ENCODE results near the gene WDR89.

DNA sequence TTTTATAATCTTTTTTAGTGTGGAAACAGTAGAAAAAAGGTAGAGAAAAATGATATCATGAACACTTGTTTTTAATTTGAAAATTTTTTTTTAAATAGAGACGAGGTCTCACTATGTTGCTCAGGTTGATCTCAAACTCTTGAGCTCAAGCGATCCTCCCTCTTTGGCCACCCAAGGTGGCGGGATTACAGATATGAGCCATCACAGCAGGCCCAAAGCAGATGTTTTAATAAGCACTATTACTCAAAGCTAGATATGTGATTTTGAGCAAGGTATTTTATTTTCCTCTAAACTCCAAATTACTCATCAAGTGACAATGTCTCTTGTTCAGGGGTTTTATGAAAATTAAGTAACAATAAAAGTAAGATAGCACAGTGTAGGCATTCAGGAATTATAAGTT is 10.7 kb upstream of the WDR89 start:
- TF ChIP-seq, protein P1, sequence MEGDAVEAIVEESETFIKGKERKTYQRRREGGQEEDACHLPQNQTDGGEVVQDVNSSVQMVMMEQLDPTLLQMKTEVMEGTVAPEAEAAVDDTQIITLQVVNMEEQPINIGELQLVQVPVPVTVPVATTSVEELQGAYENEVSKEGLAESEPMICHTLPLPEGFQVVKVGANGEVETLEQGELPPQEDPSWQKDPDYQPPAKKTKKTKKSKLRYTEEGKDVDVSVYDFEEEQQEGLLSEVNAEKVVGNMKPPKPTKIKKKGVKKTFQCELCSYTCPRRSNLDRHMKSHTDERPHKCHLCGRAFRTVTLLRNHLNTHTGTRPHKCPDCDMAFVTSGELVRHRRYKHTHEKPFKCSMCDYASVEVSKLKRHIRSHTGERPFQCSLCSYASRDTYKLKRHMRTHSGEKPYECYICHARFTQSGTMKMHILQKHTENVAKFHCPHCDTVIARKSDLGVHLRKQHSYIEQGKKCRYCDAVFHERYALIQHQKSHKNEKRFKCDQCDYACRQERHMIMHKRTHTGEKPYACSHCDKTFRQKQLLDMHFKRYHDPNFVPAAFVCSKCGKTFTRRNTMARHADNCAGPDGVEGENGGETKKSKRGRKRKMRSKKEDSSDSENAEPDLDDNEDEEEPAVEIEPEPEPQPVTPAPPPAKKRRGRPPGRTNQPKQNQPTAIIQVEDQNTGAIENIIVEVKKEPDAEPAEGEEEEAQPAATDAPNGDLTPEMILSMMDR (conservative IDR thresholded peaks at IDR 0.05; ENCODE audit: low read length): no peak
- TF ChIP-seq EZH2phosphoT487 (IDR thresholded peaks at IDR 0.05; ENCODE audit: borderline replicate concordance, low read depth, low read length): no peak
